ENCODE data around the gene UHRF1. TPM values are rescaled to one million over a fixed set of nuclear protein-coding genes. Genes with fewer than 3 reads are reported as not detected.

Gene UHRF1
- total and polyA plus RNA-seq, 7 donors, result 0.36 to 10.5 (median 1.5) TPM

DNA sequence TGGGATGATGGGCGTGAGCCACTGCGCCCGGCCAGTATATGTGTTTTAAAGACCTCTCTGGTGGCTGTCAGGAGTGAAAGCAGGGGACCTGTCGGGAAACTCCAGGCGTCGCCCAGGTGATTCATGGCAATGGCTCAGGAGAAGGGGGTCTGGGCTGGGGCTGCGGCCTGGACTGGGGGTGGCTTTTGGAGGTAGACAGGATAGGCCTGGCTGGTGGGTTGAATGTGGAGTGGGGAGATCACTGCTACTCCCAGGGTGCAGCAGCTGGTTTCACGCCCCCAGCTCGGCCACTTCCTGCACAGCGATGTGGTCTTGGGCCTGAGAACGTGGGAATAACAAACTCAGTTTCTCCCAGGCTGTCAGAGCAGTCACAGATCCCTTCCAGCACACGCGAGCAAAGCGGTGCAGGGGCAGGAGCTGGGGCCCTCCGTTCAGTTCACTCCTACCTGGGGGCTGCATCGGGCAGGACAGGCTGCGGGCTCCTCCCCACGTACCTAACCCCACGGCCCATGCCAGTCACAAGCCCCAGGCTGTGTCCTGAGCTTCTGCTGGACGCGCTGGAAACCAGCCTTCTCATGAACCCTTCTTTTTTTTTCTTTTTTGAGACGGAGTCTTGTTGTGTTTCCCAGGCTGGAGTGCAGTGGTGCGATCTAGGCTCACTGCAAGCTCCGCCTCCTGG, 78.5 kb downstream of the UHRF1 start:
- Histone ChIP-seq H3K4me3 (no peak overlapping the region), H3K4me1 (peaks cover 0 to 62% (median 43%) of the 10 kb centered on the region in 4 donors), H3K36me3 (no peaks in the 10 kb centered on the region), H3K9me3 (no peaks in the 10 kb centered on the region), H3K27me3 (no peaks in the 10 kb centered on the region), H3K27ac (peak overlapping the region in 3 of 4 donors; percentile 57 to 68 (median 61))
- intact Hi-C loops (cut with DNase I), result loop anchor here (5.0 kb wide), 1 partner anchor 39 kb away; no protein-coding TSS in a partner anchor
- no peak for TF ChIP-seq EP300 (IDR thresholded peaks at IDR 0.05)
- 87 to 90% methylated on average over 24 of the region's 24 CpGs for WGBS, 2 donors
- no peak for DNase-seq

DNA sequence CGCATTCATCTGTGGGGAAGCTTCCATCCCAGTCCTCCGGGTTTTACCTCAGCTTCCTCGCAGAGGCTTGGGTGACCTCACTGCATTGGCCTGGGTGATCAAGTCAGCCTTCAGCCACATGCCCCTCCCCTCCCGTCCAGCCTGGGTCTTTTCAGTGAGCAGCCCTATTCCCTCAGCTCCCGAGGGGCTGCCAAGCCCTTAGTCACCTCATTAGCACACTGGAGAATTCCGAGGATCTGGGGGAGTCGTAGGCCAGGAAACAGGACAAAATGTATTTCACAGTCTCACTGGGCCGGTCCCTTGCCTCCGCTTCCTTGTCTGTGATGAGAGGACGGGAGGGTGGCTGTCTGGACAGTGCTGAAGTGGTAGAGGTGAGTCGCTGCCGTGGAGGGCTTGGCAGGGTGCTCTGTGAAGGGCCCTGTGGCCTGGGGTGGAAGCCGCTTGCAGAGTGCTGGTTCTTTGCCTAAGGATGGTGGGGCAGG, 79.5 kb downstream of the UHRF1 start:
- peak; percentile 90 for DNase-seq
- Histone ChIP-seq H3K4me1 (peaks cover 0 to 54% (median 43%) of the 10 kb centered on the region in 4 donors), H3K9me3 (no peaks in the 10 kb centered on the region), H3K4me3 (no peak overlapping the region), H3K36me3 (no peaks in the 10 kb centered on the region), H3K27ac (peak overlapping the region; percentile 43 to 68 (median 59)), H3K27me3 (no peaks in the 10 kb centered on the region)
- WGBS, 2 donors, result 70 to 82% methylated on average over 13 of the region's 13 CpGs
- no peak for TF ChIP-seq POLR2A (IDR thresholded peaks at IDR 0.05)
- TF ChIP-seq POLR2AphosphoS5 (IDR thresholded peaks at IDR 0.05), result peak in 2 of 4 donors; percentile 50 to 53
- intact Hi-C loops (cut with DNase I), result loop anchor here (5.0 kb wide), 1 partner anchor 38 kb away; no protein-coding TSS in a partner anchor

DNA sequence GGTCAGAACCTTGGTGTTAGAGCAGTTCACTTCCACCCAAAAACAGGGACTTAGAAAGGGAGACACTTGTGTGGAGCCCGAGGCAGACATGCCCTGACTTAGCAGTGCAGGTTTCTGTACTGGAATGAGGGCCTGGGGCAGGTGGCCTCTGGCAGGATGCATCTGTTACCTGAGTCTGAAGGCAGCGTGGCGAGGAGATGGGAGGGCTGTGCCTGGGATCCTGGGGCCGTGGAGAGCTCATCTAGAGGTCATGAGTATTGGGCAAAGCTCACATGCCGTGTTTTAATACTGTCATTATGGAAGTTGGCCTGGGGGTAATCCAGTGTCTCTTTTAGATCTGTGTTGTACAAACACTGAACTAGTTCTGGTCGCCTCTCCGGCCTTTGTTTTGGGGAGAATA, 81.0 kb downstream of the UHRF1 start:
- TF ChIP-seq POLR2A (IDR thresholded peaks at IDR 0.05), result no peak
- H3K4me3 ChIP-seq, result no peak overlapping the region
- WGBS, 2 donors, result 80 to 89% methylated on average over 7 of the region's 7 CpGs
- DNase-seq, result no peak
- no peaks in the 10 kb centered on the region for H3K36me3 ChIP-seq
- no peak overlapping the region for H3K27ac ChIP-seq
- intact Hi-C loops (cut with DNase I), result no loop called here
- H3K27me3 ChIP-seq, result no peaks in the 10 kb centered on the region
- H3K4me1 ChIP-seq, result peaks cover 0 to 41% (median 39%) of the 10 kb centered on the region in 4 donors
- no peaks in the 10 kb centered on the region for H3K9me3 ChIP-seq

DNA sequence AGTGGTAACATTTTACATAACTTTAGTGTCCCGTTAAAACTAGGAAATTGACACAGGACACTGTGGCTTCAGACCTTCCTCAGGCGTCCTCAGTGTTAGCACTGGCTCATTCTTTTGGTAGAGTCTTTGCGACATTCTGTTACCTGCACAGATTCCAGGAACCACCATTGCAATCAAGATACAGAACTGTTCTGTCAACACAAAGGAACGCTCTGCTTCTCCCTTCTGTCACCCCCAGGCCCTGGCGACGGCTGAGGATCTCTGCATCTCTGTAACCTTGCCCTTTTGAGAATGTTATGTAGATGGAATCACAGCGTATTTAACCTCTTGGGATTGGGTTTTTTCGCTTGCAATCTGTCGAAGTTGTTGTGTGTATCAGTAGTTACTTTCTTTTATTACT, 82.2 kb downstream of the UHRF1 start:
- H3K4me1 ChIP-seq, result peaks cover 0 to 30% (median 27%) of the 10 kb centered on the region in 4 donors
- H3K9me3 ChIP-seq, result no peaks in the 10 kb centered on the region
- no peak overlapping the region for H3K4me3 ChIP-seq
- no peaks in the 10 kb centered on the region for H3K27me3 ChIP-seq
- H3K36me3 ChIP-seq, result peaks cover 0 to 7% (median 0%) of the 10 kb centered on the region in 4 donors
- DNase-seq, result no peak
- H3K27ac ChIP-seq, result no peak overlapping the region
- 91 to 96% methylated on average over 9 of the region's 9 CpGs for WGBS, 2 donors
- TF ChIP-seq POLR2A (IDR thresholded peaks at IDR 0.05), result no peak
- TF ChIP-seq EP300 (IDR thresholded peaks at IDR 0.05), result no peak
- intact Hi-C loops (cut with DNase I), result no loop called here

DNA sequence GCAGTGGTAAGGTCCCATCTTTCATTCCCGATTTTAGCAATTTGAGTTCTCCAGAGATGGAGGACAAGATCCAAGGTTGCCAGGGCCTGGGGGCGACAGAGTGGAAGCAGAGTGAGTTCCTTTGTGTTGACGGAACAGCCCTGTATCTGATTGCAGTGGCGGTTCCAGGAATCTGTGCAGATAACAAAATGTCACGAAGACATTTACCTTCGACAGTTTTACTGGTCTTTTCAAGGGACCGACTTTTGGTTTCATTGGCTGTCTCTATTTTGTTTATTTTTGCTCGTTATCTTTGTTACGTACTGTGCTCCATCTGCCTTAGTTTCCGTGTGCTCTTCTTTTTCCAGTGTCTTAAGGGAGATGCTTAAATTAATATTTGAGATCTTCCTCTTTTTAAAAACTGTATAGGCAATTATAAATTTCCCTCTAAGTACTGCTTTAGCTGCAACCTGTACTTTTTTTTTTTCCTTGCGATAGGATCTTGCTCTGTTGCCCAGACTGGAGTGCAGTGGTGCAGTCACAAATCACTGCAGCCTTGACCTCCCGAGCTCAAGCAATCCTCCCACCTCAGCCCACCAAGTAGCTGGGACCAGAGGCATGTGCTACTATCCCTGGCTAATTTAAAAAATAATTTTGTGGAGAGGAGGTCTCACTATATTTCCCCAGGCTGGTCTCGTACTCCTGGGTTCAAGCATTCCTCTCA, 82.8 kb downstream of the UHRF1 start:
- DNase-seq, result no peak
- intact Hi-C loops (cut with DNase I), result no loop called here
- Histone ChIP-seq H3K27me3 (no peaks in the 10 kb centered on the region), H3K4me1 (peaks cover 0 to 24% (median 21%) of the 10 kb centered on the region in 4 donors), H3K9me3 (no peaks in the 10 kb centered on the region), H3K36me3 (peaks cover 0 to 12% (median 0%) of the 10 kb centered on the region in 4 donors), H3K27ac (no peak overlapping the region), H3K4me3 (no peak overlapping the region)
- TF ChIP-seq EP300 (IDR thresholded peaks at IDR 0.05) (no peak), POLR2AphosphoS5 (IDR thresholded peaks at IDR 0.05) (no peak), POLR2A (IDR thresholded peaks at IDR 0.05) (no peak), CTCF (IDR thresholded peaks at IDR 0.05) (no peak)
- 93 to 96% methylated on average over 13 of the region's 13 CpGs for WGBS, 2 donors

DNA sequence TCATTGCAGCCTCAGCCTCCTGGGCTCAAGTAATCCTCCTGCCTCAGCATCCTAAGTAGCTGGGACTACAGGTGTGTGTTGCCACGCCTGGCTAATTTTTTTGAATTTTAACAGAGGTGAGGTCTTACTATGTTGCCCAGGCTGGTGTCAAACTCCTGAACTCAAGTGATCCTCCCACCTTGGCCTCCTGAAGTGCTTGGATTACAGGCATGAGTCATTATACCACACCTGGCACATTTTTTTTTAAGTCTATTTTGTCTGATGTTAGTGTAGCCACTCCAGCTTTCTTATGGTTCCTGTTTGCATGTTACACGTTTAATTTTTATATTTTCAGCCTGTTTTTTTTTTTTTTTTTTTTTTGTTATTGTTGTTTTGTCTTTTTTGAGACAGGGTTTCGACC, 84.4 kb downstream of the UHRF1 start:
- no peak for TF ChIP-seq POLR2A (IDR thresholded peaks at IDR 0.05)
- no peak for TF ChIP-seq EP300 (IDR thresholded peaks at IDR 0.05)
- no peak for TF ChIP-seq POLR2AphosphoS5 (IDR thresholded peaks at IDR 0.05)
- no peak for TF ChIP-seq CTCF (IDR thresholded peaks at IDR 0.05)
- Histone ChIP-seq H3K4me1 (peaks cover 0 to 9% (median 6%) of the 10 kb centered on the region in 4 donors), H3K27me3 (no peaks in the 10 kb centered on the region), H3K36me3 (peaks cover 0 to 12% (median 0%) of the 10 kb centered on the region in 4 donors), H3K27ac (no peak overlapping the region), H3K4me3 (no peak overlapping the region), H3K9me3 (no peaks in the 10 kb centered on the region)
- intact Hi-C loops (cut with DNase I), result no loop called here
- no peak for DNase-seq
- 80 to 89% methylated on average over 3 of the region's 3 CpGs for WGBS, 2 donors
